ENCODE data around the gene TNRC18. TPM values are rescaled to one million over a fixed set of nuclear protein-coding genes. Genes with fewer than 3 reads are reported as not detected.
"Not testable (repeated sequence)": the region's sequence is repeated elsewhere in the genome, so short reads cannot be mapped to it uniquely, and the experiment has no call there.

TNRC18 gene
- total RNA-seq, 1 donor from 2014 or later, result 43.3 TPM

DNA sequence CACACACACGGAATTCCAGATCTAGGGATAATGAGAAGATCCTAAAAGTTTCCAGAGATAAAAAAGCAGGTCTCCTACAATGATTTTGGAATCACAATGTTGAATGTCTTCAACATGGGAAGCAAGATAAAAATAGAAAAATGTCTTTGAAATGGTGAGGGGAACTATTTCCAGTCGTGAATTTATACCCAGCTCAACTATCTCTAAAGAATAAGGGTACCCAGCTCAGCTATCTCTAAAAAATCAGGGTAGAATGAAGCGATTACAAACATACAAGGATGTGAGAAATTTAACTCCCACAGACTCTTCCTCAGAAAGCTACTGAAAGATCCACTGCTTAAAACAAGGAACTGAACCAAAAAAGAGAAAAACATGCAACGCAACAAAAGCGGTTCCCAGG lies 105.0 kb downstream of the TNRC18 start:
- peaks cover 19% of the 10 kb centered on the region for H3K9me3 Mint-ChIP-seq
- H3K4me3 Mint-ChIP-seq; H3K27ac Mint-ChIP-seq; H3K27me3 Mint-ChIP-seq; H3K4me1 Mint-ChIP-seq; intact Hi-C loops (cut with micrococcal nuclease); DNase-seq: not testable (repeated sequence)
- peaks cover 67% of the 10 kb centered on the region for H3K36me3 Mint-ChIP-seq (ENCODE audit: low read depth)

DNA sequence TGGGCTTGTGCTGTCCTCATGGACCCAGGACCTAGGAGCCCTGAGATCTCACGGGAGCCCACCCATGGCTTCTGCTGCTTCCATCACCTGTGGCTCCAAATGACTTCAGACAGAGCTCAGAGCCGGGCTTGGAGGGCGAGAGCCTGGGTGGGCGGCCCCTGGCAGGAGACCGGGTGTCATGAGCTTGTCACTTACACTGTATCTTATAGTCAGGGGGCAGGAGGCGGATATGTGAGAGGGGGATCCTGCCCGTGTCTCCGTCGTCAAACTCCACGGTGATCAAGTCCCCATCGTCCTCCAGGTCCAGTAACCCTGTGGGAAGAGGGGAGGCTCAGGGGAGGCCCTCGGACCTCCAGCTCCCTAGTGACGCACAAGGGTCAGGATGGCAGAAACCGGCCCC lies 107.9 kb downstream of the TNRC18 start:
- peaks cover 57% of the 10 kb centered on the region for H3K36me3 Mint-ChIP-seq (ENCODE audit: low read depth)
- H3K27me3 Mint-ChIP-seq, result no peaks in the 10 kb centered on the region
- H3K4me1 Mint-ChIP-seq, result no peaks in the 10 kb centered on the region
- H3K27ac Mint-ChIP-seq, result no peak overlapping the region
- peaks cover 19% of the 10 kb centered on the region for H3K9me3 Mint-ChIP-seq
- no peak overlapping the region for H3K4me3 Mint-ChIP-seq
- DNase-seq, result no peak
- intact Hi-C loops (cut with micrococcal nuclease), result no loop called here

DNA sequence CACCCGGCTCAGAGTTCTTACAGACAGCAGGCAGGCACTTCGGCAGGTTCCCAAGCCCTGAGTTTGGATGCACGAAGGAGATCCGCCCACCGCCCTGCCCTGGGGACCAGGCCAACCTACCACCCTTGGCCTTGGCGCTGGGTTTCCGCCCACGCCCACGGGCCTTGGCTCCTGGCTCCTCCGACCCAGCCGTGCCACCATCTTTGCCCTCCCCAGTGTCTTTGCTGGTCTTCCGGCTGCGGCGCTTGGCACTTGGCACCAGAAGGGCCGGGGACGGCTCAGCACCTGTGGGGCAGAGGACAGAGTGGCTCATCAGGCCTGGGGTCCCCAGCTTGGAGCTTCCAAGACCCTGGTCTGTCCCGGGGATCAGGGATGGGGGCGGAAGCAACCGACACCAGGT lies 108.8 kb downstream of the TNRC18 start:
- no peak for DNase-seq
- peaks cover 16% of the 10 kb centered on the region for H3K9me3 Mint-ChIP-seq
- H3K27ac Mint-ChIP-seq, result no peak overlapping the region
- no peak overlapping the region for H3K4me3 Mint-ChIP-seq
- H3K36me3 Mint-ChIP-seq (ENCODE audit: low read depth), result peaks cover 51% of the 10 kb centered on the region
- intact Hi-C loops (cut with micrococcal nuclease), result no loop called here
- H3K4me1 Mint-ChIP-seq, result no peaks in the 10 kb centered on the region
- no peaks in the 10 kb centered on the region for H3K27me3 Mint-ChIP-seq

DNA sequence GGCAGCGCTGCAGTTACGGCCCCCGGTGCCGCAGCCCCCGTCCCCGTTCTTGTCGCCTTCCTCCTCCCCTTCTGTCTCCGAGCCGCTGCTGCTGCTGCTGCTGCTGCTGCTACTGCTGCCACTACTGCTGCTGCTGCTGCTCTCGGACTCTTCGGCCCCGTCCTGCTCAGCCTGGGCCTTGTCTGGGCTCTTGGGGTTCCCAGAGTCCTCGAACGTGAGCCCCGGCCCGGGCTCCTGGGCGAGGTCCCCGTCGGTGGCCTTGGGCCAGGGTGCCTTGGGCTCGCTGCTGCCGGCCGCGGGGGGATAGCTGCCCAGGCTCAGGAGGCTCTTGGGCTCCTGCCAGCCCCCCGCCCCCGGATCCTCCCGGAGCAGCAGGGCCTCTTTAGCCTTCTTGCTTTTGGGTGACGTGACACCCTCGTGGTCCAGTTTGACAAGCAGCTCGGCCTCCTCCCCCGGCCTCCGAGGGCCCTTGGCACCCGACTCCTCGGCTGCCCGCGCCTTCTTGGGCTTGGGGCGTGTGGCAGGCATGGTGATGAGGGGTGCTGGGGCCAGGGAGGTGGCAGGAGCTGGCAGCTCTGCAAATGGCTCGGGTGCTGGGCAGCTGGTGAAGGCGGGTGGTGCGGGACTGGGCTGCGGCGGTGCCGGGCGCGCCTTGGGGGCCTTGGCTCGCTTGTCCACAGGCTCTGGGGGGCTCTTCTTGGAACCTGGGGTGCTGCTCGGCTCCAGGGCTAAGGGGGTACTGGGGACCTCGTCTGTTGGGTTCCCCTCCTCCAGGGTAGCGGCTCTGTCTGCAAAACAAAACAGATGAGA lies 110.4 kb downstream of the TNRC18 start:
- peaks cover 38% of the 10 kb centered on the region for H3K36me3 Mint-ChIP-seq (ENCODE audit: low read depth)
- H3K4me3 Mint-ChIP-seq; intact Hi-C loops (cut with micrococcal nuclease): not testable (repeated sequence)

DNA sequence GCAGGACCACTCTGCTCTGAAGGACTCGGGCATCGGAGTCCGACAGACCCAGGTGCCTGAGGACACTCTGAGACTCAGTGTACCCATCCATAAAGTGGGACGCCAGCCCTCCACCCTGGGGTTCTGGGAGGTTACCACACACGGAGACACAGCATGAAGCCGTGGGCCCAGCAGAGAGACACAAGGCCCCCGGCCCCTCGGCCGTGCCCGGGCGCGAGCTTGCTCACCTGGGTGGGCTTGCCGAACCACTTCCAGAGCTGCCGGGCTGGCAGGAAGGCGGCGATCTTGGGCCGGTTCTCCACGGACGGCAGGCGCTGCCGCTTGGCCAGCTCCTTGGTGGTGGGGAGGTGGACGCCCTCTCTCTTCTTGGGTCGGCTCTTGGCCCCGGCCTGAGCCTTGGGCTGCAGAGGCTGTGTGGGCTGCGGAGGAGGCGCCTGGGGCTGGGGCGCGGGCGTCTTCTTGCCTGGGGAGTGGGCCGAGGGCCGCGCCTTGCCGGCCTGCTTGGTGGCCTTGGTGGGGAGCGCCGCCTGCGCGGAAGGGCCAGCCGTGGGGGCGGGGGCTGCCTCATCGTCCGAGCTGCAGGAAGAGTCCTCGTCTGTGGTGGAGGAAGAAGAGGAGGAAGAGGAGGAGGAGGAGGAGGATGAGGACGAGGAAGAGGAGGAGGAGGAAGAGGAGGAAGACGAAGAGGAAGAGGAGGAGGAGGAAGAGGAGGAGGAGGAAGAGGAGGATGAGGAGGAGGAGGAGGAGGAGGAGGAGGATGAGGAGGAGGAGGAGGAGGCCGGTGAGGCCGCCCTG lies 111.2 kb downstream of the TNRC18 start:
- H3K27ac Mint-ChIP-seq; H3K27me3 Mint-ChIP-seq; H3K4me1 Mint-ChIP-seq; DNase-seq; H3K9me3 Mint-ChIP-seq; intact Hi-C loops (cut with micrococcal nuclease); H3K4me3 Mint-ChIP-seq: not testable (repeated sequence)
- peaks cover 37% of the 10 kb centered on the region for H3K36me3 Mint-ChIP-seq (ENCODE audit: low read depth)

More for the DNA sequence above, 110.4 kb downstream of the TNRC18 start:
- not testable (repeated sequence) for H3K27ac Mint-ChIP-seq, DNase-seq, H3K9me3 Mint-ChIP-seq, H3K4me1 Mint-ChIP-seq, H3K27me3 Mint-ChIP-seq

DNA sequence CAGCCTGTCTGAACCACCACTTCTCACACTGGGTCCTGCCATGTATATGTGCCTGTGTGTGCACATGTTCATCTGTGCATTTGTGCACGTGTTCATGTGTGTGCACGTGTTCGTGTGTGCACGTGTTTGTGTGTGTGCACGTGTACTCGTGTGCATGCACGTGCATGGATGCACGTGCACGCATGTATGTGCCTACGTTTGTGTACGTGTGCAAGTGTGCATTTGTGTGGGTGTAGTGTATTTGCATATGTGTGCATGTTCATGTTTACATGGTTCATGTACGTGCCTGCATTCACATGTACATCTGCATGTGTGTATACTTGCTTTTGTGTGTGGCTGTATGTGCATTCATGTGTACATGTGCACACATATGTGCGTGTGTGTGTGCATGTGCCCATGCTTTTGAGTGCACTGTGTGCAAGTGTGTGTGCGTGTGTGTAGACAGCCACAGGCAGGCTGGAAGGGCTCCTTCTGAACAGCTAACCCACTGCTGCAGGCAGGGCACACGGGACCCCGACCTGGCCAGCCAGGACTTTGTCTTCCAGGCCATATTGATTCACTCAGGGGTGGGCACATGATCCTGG lies 112.7 kb downstream of the TNRC18 start:
- no peaks in the 10 kb centered on the region for H3K9me3 Mint-ChIP-seq
- no peaks in the 10 kb centered on the region for H3K27me3 Mint-ChIP-seq
- no peak overlapping the region for H3K27ac Mint-ChIP-seq
- H3K4me3 Mint-ChIP-seq, result no peak overlapping the region
- no peak for DNase-seq
- H3K36me3 Mint-ChIP-seq (ENCODE audit: low read depth), result peaks cover 29% of the 10 kb centered on the region
- intact Hi-C loops (cut with micrococcal nuclease), result no loop called here
- H3K4me1 Mint-ChIP-seq, result no peaks in the 10 kb centered on the region

DNA sequence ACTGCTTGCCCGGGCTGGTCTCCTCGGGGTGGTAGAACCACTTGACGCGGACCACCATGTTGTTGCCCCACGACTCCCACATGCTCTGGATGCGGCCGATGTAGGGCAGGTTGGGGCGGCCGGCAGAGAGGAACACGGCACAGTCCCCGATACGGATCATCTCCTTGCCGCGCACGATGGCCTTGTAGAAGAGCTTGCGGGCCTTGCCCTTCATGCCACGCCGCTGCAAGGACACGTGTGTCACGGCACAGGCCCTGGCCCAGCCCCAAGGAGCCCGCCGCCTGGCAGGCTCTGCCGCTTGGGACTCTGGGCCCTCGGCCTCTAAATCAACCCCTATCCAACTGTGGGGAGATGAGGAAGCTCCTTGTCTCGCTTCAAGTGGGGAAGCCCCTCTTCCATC lies 114.5 kb downstream of the TNRC18 start:
- H3K4me3 Mint-ChIP-seq, result no peak overlapping the region
- H3K27me3 Mint-ChIP-seq, result no peaks in the 10 kb centered on the region
- H3K27ac Mint-ChIP-seq, result no peak overlapping the region
- H3K9me3 Mint-ChIP-seq, result no peaks in the 10 kb centered on the region
- intact Hi-C loops (cut with micrococcal nuclease), result no loop called here
- H3K36me3 Mint-ChIP-seq (ENCODE audit: low read depth), result peaks cover 21% of the 10 kb centered on the region
- no peaks in the 10 kb centered on the region for H3K4me1 Mint-ChIP-seq
- DNase-seq, result no peak

DNA sequence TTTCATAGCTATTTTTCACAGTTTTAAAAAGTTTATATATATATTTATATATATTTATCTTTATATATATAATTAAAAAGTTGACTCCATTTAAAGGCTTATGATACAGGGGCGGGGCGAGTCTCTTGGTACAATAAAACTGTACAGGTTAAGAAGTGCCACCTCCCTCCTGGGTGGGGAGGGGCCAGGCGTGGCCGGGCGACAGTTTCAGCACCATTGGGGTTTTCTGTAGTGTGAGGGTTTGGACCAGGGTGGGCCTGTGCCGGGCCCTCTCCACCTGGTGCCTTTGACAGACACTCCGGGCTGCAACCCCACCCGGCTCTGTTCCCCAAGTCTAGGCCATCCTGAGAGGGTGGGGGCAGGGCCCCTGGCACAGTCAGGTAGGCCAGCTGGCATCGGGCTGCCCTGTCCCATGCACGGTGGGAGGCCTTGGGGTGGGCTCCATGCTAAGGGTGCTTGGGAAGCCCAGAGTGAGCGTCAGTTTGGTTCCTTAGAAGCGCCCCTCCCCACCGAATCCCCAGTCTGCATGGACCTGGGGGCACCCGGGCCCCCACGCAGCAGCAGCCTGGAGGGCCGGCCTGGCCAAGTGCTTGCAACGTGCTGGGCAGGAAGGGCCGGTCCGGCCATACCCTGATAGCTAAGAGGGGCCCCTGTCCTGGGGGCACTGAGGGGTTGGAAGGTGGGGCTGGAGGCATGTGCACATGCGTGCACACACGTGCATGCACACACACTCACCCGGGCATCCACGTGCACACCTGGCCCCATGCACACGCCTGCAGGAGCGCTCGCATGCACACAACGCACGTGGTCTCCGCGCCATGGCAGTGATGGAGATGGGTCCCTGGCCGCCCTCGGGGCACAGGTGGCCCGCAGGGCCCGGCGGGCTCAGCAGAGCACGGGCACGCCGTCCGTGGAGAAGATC lies 116.2 kb downstream of the TNRC18 start:
- H3K4me3 Mint-ChIP-seq, result not testable (repeated sequence)

DNA sequence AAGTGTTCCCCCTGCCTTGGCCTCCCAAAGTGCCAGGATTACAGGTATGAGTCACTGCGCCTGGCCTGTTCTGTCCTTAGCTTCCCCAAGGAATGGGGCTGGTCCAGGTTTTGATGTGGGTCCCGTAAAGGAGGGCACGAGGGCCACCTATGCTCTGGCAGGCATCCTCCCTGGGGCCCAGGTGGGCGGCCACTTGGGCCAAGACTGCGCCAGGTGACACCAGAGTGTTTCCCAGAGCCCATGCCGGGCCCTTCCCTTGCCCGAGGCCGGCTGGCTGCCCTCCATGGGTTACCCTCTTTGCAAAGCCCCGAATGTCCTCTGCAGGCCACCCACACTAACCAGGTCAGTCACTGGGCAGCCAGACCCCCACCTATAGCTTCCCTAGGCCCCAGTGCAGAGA lies 118.6 kb downstream of the TNRC18 start:
- H3K4me1 Mint-ChIP-seq; H3K36me3 Mint-ChIP-seq (ENCODE audit: low read depth); intact Hi-C loops (cut with micrococcal nuclease); H3K9me3 Mint-ChIP-seq; H3K27me3 Mint-ChIP-seq; H3K4me3 Mint-ChIP-seq; H3K27ac Mint-ChIP-seq; DNase-seq: not testable (repeated sequence)

More for the DNA sequence above, 116.2 kb downstream of the TNRC18 start:
- intact Hi-C loops (cut with micrococcal nuclease); H3K27me3 Mint-ChIP-seq; H3K4me1 Mint-ChIP-seq; H3K9me3 Mint-ChIP-seq; H3K27ac Mint-ChIP-seq; DNase-seq: not testable (repeated sequence)
- peaks cover 19% of the 10 kb centered on the region for H3K36me3 Mint-ChIP-seq (ENCODE audit: low read depth)

DNA sequence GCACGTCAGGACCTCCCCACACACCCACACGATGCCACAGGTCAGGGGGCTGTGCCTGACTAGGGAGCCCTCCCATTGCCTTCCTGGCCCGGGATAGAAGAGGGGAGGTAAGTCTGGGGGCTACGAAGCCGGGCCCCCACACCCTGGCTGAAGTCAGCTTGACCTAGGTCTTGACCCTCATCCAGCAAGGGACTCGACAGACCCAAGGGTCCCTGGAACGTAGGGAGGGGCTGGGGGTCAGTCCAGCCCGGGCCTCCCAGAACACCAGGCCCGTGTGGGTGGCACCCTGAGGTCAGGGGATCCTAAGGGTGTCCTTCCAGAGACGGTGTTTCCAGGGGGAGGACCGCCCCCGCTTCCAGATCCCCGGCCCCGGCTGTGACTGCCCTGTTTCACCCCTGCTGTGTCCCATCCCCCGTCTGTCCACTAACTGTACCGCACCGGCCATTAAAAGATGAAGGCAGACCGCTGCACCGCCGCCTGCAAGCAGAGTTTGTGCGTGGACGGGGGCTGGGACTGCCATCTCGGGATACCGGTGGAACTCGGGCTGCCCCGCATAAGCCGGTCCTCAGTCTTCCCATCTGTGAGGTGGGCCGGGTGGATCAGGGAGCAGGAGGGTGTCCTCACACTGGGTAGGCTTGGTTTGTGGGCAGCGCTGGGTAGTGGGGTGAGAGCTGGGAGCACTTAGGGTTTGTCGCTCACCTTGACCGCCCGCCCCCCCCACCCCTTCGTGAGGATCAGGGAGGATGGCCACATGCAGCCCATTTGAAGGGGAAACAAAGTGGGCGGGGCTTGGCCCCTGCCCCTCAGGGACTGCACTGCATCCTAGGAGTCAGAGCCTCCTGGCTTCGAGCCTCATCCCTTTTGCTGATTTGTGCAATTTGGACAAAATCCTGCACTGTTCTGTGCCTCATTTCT lies 119.8 kb downstream of the TNRC18 start:
- H3K27ac Mint-ChIP-seq, result no peak overlapping the region
- H3K27me3 Mint-ChIP-seq, result no peaks in the 10 kb centered on the region
- intact Hi-C loops (cut with micrococcal nuclease), result no loop called here
- no peak overlapping the region for H3K4me3 Mint-ChIP-seq
- no peak for DNase-seq
- H3K4me1 Mint-ChIP-seq, result no peaks in the 10 kb centered on the region
- no peaks in the 10 kb centered on the region for H3K9me3 Mint-ChIP-seq
- H3K36me3 Mint-ChIP-seq (ENCODE audit: low read depth), result peaks cover 7% of the 10 kb centered on the region

DNA sequence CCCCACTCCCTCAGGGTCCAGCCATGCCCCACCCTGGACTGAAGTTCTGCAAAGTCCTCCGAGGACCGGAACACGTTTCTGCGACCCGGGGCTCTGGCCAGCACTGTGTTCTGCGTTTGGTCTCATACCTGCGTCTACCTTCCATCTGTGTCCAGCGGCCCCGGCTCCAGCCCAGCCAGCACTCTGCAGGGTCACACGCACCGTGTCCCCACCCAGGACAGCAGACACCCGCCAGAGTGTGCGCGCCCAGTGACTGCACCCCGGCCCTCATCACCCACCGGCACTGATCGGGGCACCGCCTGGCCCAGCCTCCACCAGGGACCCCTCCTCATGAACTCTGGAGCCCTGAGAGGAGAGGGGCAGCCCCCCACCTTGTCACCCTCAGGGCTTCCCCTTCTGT lies 120.6 kb downstream of the TNRC18 start:
- H3K27me3 Mint-ChIP-seq, result peaks cover 4% of the 10 kb centered on the region

DNA sequence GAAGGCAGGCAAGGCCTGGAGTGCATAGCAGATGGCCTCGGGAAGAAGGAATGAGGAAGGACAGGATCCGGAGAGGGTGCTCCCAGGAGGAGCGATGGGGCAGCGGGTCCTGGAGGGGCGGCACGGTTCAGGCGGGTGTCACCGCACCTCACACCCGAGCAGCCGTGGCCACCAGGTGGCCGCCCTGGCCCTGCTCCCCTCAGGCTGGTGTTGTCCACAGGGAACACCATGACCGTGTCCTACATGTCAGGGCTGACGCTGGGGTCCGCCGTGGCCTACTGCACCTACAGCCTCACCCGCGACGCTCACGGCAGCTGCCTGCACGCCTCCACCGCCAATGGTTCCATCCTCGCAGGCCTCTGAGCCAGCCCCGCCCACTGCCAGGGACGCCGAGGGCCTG lies 121.1 kb downstream of the TNRC18 start:
- Mint-ChIP-seq H3K27me3 (peaks cover 5% of the 10 kb centered on the region), H3K36me3 (ENCODE audit: low read depth) (peaks cover 2% of the 10 kb centered on the region), H3K4me1 (peaks cover 6% of the 10 kb centered on the region), H3K27ac (no peak overlapping the region), H3K4me3 (no peak overlapping the region), H3K9me3 (no peaks in the 10 kb centered on the region)
- no peak for DNase-seq
- intact Hi-C loops (cut with micrococcal nuclease), result no loop called here

More for the DNA sequence above, 120.6 kb downstream of the TNRC18 start:
- no peak for DNase-seq
- Mint-ChIP-seq H3K9me3 (no peaks in the 10 kb centered on the region), H3K36me3 (ENCODE audit: low read depth) (peaks cover 2% of the 10 kb centered on the region), H3K4me3 (no peak overlapping the region), H3K4me1 (peaks cover 4% of the 10 kb centered on the region), H3K27ac (no peak overlapping the region)
- intact Hi-C loops (cut with micrococcal nuclease), result no loop called here
